HUES48 (cell line): ENCODE measurements around the gene PLEKHJ1.
A peak's percentile ranks its signal among the peaks of the same experiment; 100 is the strongest.

Source experiments
- H3K27ac ChIP-seq: one replicate; pipeline ENCODE4 v1.7.0; 2013; ENCODE audit warnings: low read depth, low read length, inconsistent platforms
- H3K27me3 ChIP-seq: 2 replicates; pipeline ENCODE4 v1.6.1; 2013; ENCODE audit warnings: mild to moderate bottlenecking, low read length; ENCODE audit not compliant: control insufficient read depth, insufficient read depth
- H3K36me3 ChIP-seq: 2 replicates; pipeline ENCODE4 v1.6.1; 2013; ENCODE audit warnings: low read length; ENCODE audit not compliant: control insufficient read depth, insufficient read depth
- H3K4me1 ChIP-seq: 2 replicates; pipeline ENCODE4 v1.6.1; 2013; ENCODE audit warnings: mild to moderate bottlenecking, low read length; ENCODE audit not compliant: control insufficient read depth, insufficient read depth
- H3K4me3 ChIP-seq: 2 replicates; pipeline ENCODE4 v1.5.1; 2013; ENCODE audit warnings: mild to moderate bottlenecking, low read depth, low read length
- H3K9ac ChIP-seq: 2 replicates; pipeline ENCODE4 v1.6.1; 2013; ENCODE audit warnings: mild to moderate bottlenecking, low read depth, low read length, moderate library complexity
- H3K9me3 ChIP-seq: 2 replicates; pipeline ENCODE4 v1.6.1; 2013; ENCODE audit warnings: low read length; ENCODE audit not compliant: control insufficient read depth, insufficient read depth

Gene PLEKHJ1

GRCh38 chr19:2187159-2187558 lies 49.0 kb downstream of the PLEKHJ1 start:
- no peak overlapping the region for H3K9ac ChIP-seq
- H3K36me3 ChIP-seq: peaks cover 48% of the 10 kb centered on the region
- no peak overlapping the region for H3K27ac ChIP-seq
- no peaks in the 10 kb centered on the region for H3K4me1 ChIP-seq
- no peak overlapping the region for H3K4me3 ChIP-seq
- H3K9me3 ChIP-seq: no peaks in the 10 kb centered on the region
- no peaks in the 10 kb centered on the region for H3K27me3 ChIP-seq

- Histone ChIP-seq H3K4me3 (no peak overlapping the region), H3K9me3 (no peaks in the 10 kb centered on the region), H3K9ac (no peak overlapping the region), H3K27ac (peak overlapping the region; percentile 35), H3K36me3 (peaks cover 40% of the 10 kb centered on the region), H3K27me3 (no peaks in the 10 kb centered on the region), H3K4me1 (no peaks in the 10 kb centered on the region)
These were observed 49.9 kb downstream of the PLEKHJ1 start for GRCh38 chr19:2186071-2186846.

DNA sequence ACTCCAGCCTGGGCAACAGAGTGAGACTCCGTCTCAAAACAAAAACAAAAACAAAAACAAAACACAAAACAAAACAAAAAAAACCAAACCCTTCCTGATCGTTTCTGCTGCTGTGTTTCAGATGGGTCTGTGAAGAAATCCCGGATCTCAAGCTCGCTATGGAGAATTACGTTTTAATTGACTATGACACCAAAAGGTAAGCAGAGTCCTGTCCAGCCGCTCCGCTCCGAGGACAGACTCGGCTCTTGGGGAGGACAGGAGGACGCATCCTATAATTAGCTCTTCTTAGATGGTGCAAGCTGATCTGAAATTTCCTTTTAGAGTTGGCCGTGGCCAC lies 50.4 kb downstream of the PLEKHJ1 start:
- Histone ChIP-seq H3K4me1 (no peaks in the 10 kb centered on the region), H3K4me3 (no peak overlapping the region), H3K36me3 (peaks cover 38% of the 10 kb centered on the region), H3K27me3 (no peaks in the 10 kb centered on the region), H3K27ac (no peak overlapping the region), H3K9ac (no peak overlapping the region), H3K9me3 (no peaks in the 10 kb centered on the region)

GRCh38 chr19:2184422-2184975 lies 51.6 kb downstream of the PLEKHJ1 start:
- Histone ChIP-seq H3K4me3 (no peak overlapping the region), H3K36me3 (peaks cover 31% of the 10 kb centered on the region), H3K4me1 (no peaks in the 10 kb centered on the region), H3K27me3 (no peaks in the 10 kb centered on the region), H3K9me3 (no peaks in the 10 kb centered on the region), H3K9ac (no peak overlapping the region), H3K27ac (no peak overlapping the region)
